Measurements from ENCODE around the gene ZXDC.

DNA sequence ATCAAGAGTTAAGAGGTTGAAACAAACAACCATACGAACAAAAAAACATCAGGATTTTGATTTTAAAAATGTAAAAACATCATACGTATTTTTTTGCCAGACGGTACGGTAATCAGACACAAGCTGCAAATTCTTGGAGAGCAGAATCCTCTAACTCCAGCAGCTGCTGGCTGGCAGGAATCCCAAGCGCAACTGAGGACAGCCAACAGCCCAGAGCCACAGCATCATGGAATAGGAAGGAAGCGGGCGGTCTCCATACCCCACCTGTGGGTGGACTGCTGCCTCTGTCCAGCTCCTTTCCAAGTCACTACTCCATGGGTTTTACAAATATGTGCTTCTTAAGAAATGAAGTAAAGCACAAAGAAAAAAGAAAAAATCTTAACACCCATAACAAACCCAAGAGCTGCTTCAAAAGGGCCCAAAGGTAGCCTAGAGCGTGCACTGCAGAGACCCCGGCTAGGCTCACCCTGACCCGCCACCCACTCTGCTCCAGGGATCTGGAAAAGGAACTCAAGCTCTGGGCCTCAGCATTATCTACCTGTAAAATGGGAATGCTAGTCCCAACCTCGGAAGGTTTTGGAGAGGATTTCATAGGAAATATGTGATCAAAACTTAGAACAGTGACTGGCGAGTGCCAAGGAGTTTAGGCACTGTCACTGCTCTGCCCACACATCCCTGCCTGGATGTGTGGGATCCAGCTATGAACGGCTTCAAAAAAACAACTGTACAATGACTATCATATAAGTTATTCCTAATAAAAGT is 33.4 kb downstream of the ZXDC start:
- TF ChIP-seq, protein P1, sequence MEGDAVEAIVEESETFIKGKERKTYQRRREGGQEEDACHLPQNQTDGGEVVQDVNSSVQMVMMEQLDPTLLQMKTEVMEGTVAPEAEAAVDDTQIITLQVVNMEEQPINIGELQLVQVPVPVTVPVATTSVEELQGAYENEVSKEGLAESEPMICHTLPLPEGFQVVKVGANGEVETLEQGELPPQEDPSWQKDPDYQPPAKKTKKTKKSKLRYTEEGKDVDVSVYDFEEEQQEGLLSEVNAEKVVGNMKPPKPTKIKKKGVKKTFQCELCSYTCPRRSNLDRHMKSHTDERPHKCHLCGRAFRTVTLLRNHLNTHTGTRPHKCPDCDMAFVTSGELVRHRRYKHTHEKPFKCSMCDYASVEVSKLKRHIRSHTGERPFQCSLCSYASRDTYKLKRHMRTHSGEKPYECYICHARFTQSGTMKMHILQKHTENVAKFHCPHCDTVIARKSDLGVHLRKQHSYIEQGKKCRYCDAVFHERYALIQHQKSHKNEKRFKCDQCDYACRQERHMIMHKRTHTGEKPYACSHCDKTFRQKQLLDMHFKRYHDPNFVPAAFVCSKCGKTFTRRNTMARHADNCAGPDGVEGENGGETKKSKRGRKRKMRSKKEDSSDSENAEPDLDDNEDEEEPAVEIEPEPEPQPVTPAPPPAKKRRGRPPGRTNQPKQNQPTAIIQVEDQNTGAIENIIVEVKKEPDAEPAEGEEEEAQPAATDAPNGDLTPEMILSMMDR (IDR thresholded peaks at IDR 0.05): no peak
- TF ChIP-seq POLR2A (IDR thresholded peaks at IDR 0.05): no peak

All from esophagus squamous epithelium (tissue), 4 donors.